H1 (cell line): ENCODE results near the gene MYOG. TPM values are rescaled to one million over a fixed set of nuclear protein-coding genes. Genes with fewer than 3 reads are reported as not detected.

ENCODE experiments used
- CTCF ChIA-PET: fragments of 300-600 bp; sonication (Branson Sonifier 250); formaldehyde crosslinking; loops from one replicate; lab custom pipeline; 2021; ENCODE audit not compliant: partially characterized antibody; lab: Charles Lee
- POLR2A ChIA-PET: fragments of 300-600 bp; sonication (Branson Sonifier 250); formaldehyde crosslinking; loops from one replicate; lab custom pipeline; 2021; ENCODE audit warnings: inconsistent platforms; ENCODE audit not compliant: partially characterized antibody; lab: Charles Lee
- DNase-seq, 2 experiments: peaks; one replicate each; pipeline versions ENCODE4 v3.0.0 to v3.0.0-alpha.2; 2010 to 2022; ENCODE audit warnings: low spot score in 2 of 2, low read depth in 1 of 2, mixed read lengths in 1 of 2
- FAIRE-seq: peaks from 2 replicates; lab custom pipeline; 2011; peaks lifted over from hg19 to GRCh38; lab: Jason Lieb, UNC
- H2AFZ ChIP-seq: 2 replicates; pipeline ENCODE4 v1.8.1; 2012; ENCODE audit warnings: low read length, inconsistent platforms
- H2AK5ac ChIP-seq: 2 replicates; pipeline ENCODE4 v1.6.1; 2013; ENCODE audit warnings: low read depth, low read length
- H2BK120ac ChIP-seq: replicated peaks from 2 replicates; pipeline ENCODE3; 2013; ENCODE audit warnings: low read depth, low read length, inconsistent platforms
- H2BK12ac ChIP-seq: 2 replicates; pipeline ENCODE4 v1.6.1; 2013; ENCODE audit warnings: low read depth, low read length
- H2BK15ac ChIP-seq: 2 replicates; pipeline ENCODE4 v1.6.1; 2013; ENCODE audit warnings: low read length
- H2BK20ac ChIP-seq: 2 replicates; pipeline ENCODE4 v1.6.1; 2013; ENCODE audit warnings: low read length
- H2BK5ac ChIP-seq: 2 replicates; pipeline ENCODE4 v1.6.1; 2013; ENCODE audit warnings: low read depth, low read length
- H3K14ac ChIP-seq: 2 replicates; pipeline ENCODE4 v1.6.1; 2013; ENCODE audit warnings: inconsistent platforms; ENCODE audit not compliant: insufficient read length
- H3K18ac ChIP-seq: 2 replicates; pipeline ENCODE4 v1.6.1; 2013; ENCODE audit warnings: low read length; ENCODE audit errors: extremely low read depth
- H3K23ac ChIP-seq: 2 replicates; pipeline ENCODE4 v1.6.1; 2013; ENCODE audit warnings: inconsistent platforms; ENCODE audit not compliant: insufficient read length
- H3K23me2 ChIP-seq: 2 replicates; pipeline ENCODE4 v1.6.1; 2013; ENCODE audit warnings: low read depth, low read length
- H3K27ac ChIP-seq: 2 replicates; pipeline ENCODE4 v1.6.1; 2011; ENCODE audit warnings: low read depth, low read length, inconsistent platforms
- H3K27me3 ChIP-seq, 4 experiments: replicated peaks in 1 of 4; 1 replicate in 1 of 4; 2 replicates in 3 of 4; pipeline versions ENCODE4 v1.6.1 to v1.8.1; 2011 to 2013; ENCODE audit warnings: low read length in 3 of 4, mild to moderate bottlenecking in 3 of 4, inconsistent platforms in 2 of 4, mixed read lengths in 2 of 4, moderate library complexity in 1 of 4; ENCODE audit not compliant: control insufficient read depth in 3 of 4, insufficient read depth in 3 of 4; ENCODE audit errors: extremely low read depth in 1 of 4
- H3K36me3 ChIP-seq, 4 experiments: 2 replicates each; pipeline versions ENCODE4 v1.6.1 to v1.8.1; 2011 to 2013; ENCODE audit warnings: mild to moderate bottlenecking in 4 of 4, low read length in 3 of 4, moderate library complexity in 2 of 4, control low read depth in 1 of 4, inconsistent platforms in 1 of 4; ENCODE audit not compliant: insufficient read depth in 4 of 4, control insufficient read depth in 2 of 4
- H3K4ac ChIP-seq: replicated peaks from 2 replicates; pipeline ENCODE3; 2013; ENCODE audit warnings: low read length, low read depth, mixed read lengths, inconsistent platforms; ENCODE audit not compliant: insufficient read length
- H3K4me1 ChIP-seq, 4 experiments: replicated peaks in 1 of 4; 1 replicate in 1 of 4; 2 replicates in 3 of 4; pipeline versions ENCODE4 v1.6.1 to v1.8.1; 2011 to 2013; ENCODE audit warnings: low read length in 3 of 4, inconsistent platforms in 2 of 4, mixed read lengths in 1 of 4; ENCODE audit not compliant: insufficient read depth in 4 of 4, control insufficient read depth in 3 of 4
- H3K4me2 ChIP-seq, 2 experiments: 2 replicates each; pipeline versions ENCODE4 v1.6.1 to v1.8.1; 2011 to 2013; ENCODE audit warnings: low read depth in 2 of 2, low read length in 2 of 2, control low read depth in 1 of 2, inconsistent platforms in 1 of 2, mild to moderate bottlenecking in 1 of 2; ENCODE audit not compliant: insufficient read depth in 1 of 2
- H3K4me3 ChIP-seq, 4 experiments: fragments of 200-600, 300-600 bp in 1 of 4; sonication (generic), shearing (Covaris generic), sonication (Bioruptor Twin) in 1 of 4; 2 replicates each; pipeline versions ENCODE4 v1.5.1 to v1.8.1; 2011 to 2016; ENCODE audit warnings: low read length in 4 of 4, low read depth in 3 of 4, control low read depth in 2 of 4, inconsistent platforms in 2 of 4, mild to moderate bottlenecking in 2 of 4, mixed read lengths in 1 of 4, moderate library complexity in 1 of 4; ENCODE audit not compliant: insufficient read depth in 2 of 4; ENCODE audit errors: extremely low read depth in 1 of 4
- H3K56ac ChIP-seq: replicated peaks from 2 replicates; pipeline ENCODE3; 2013; ENCODE audit warnings: low read depth, mild to moderate bottlenecking, mixed read lengths, low read length, inconsistent platforms; ENCODE audit not compliant: insufficient read length
- H3K79me1 ChIP-seq: 2 replicates; pipeline ENCODE4 v1.6.1; 2013; ENCODE audit warnings: low read depth, low read length, control low read depth
- H3K79me2 ChIP-seq, 2 experiments: 2 replicates each; pipeline versions ENCODE4 v1.6.1 to v1.8.1; 2012 to 2013; ENCODE audit warnings: low read length in 2 of 2, mild to moderate bottlenecking in 2 of 2, inconsistent platforms in 1 of 2; ENCODE audit not compliant: insufficient read depth in 2 of 2, control insufficient read depth in 1 of 2
- H3K9ac ChIP-seq, 4 experiments: replicated peaks in 1 of 4; 1 replicate in 1 of 4; 2 replicates in 3 of 4; pipeline versions ENCODE4 v1.6.1 to v1.8.1; 2011 to 2013; ENCODE audit warnings: low read depth in 3 of 4, low read length in 3 of 4, control low read depth in 2 of 4, mild to moderate bottlenecking in 2 of 4, moderate library complexity in 2 of 4, inconsistent platforms in 1 of 4; ENCODE audit errors: extremely low read depth in 1 of 4
- H3K9me3 ChIP-seq, 2 experiments: 2 replicates each; pipeline versions ENCODE4 v1.6.1 to v1.8.1; 2012 to 2013; ENCODE audit warnings: mild to moderate bottlenecking in 2 of 2, moderate library complexity in 2 of 2, control low read depth in 1 of 2, inconsistent platforms in 1 of 2, low read depth in 1 of 2, low read length in 1 of 2, mixed read lengths in 1 of 2; ENCODE audit not compliant: insufficient read depth in 2 of 2
- H4K20me1 ChIP-seq, 2 experiments: replicated peaks in 1 of 2; 2 replicates each; pipeline versions ENCODE3 to v1.8.1; 2011 to 2013; ENCODE audit warnings: inconsistent platforms in 2 of 2, low read length in 2 of 2, mild to moderate bottlenecking in 1 of 2; ENCODE audit not compliant: insufficient read depth in 2 of 2, control insufficient read depth in 1 of 2
- H4K5ac ChIP-seq: 2 replicates; pipeline ENCODE4 v1.6.1; 2013; ENCODE audit warnings: low read length, low read depth, mixed read lengths, inconsistent platforms; ENCODE audit not compliant: insufficient read length
- H4K8ac ChIP-seq: 2 replicates; pipeline ENCODE4 v1.8.0; 2013; ENCODE audit warnings: mild to moderate bottlenecking, moderate library complexity, low read length, inconsistent platforms; ENCODE audit not compliant: insufficient read depth; ENCODE audit errors: extremely low read depth
- H4K91ac ChIP-seq: replicated peaks from 2 replicates; pipeline ENCODE3; 2013; ENCODE audit warnings: low read length, mixed read lengths, inconsistent platforms; ENCODE audit not compliant: insufficient read length
- CBX5 ChIP-seq: fragments of 300-800, 300-1000 bp; sonication (generic); IDR thresholded peaks from 2 replicates; pipeline ENCODE4 v1.7.1; 2016; ENCODE audit warnings: antibody characterized with exemption, low read length, low read depth
- CEBPB ChIP-seq: IDR thresholded peaks from 2 replicates; pipeline ENCODE4 v1.6.1; 2012; ENCODE audit warnings: low read depth, low read length
- CTBP2 ChIP-seq: IDR thresholded peaks from 2 replicates; pipeline ENCODE4 v1.7.0; 2011; ENCODE audit warnings: borderline replicate concordance, mild to moderate bottlenecking, moderate library complexity, mixed read lengths, low read length; ENCODE audit not compliant: insufficient read depth, insufficient read length
- EP300 ChIP-seq, 2 experiments: IDR thresholded peaks; 1 replicate in 1 of 2; 2 replicates in 1 of 2; pipeline ENCODE4 v1.6.1; 2011 to 2012; ENCODE audit warnings: low read depth in 2 of 2, low read length in 2 of 2, mild to moderate bottlenecking in 2 of 2, borderline replicate concordance in 1 of 2, inconsistent platforms in 1 of 2, moderate library complexity in 1 of 2
- HDAC2 ChIP-seq, 2 experiments: fragments of 300-600 bp in 1 of 2; sonication (generic) in 1 of 2; IDR thresholded peaks; 2 replicates each; pipeline ENCODE4 v1.6.1; 2011 to 2012; ENCODE audit warnings: low read depth in 2 of 2, low read length in 2 of 2, mild to moderate bottlenecking in 2 of 2, moderate library complexity in 2 of 2, borderline replicate concordance in 1 of 2, inconsistent platforms in 1 of 2
- KDM1A ChIP-seq: fragments of 200-600, 300-600 bp; sonication (generic); IDR thresholded peaks from 2 replicates; pipeline ENCODE4 v1.7.1; 2016; ENCODE audit warnings: mild to moderate bottlenecking, low read length, borderline replicate concordance
- POLR2A ChIP-seq, 2 experiments: IDR thresholded peaks; 1 replicate in 1 of 2; 2 replicates in 1 of 2; pipeline ENCODE4 v1.6.1; 2011; ENCODE audit warnings: low read depth in 2 of 2, low read length in 2 of 2, mild to moderate bottlenecking in 2 of 2; ENCODE audit errors: control extremely low read depth in 1 of 2
- SIRT6 ChIP-seq: IDR thresholded peaks from one replicate; pipeline ENCODE4 v1.7.1; 2012; ENCODE audit warnings: low read length, inconsistent platforms
- SP2 ChIP-seq: IDR thresholded peaks from 2 replicates; pipeline ENCODE4 v1.6.1; 2012; ENCODE audit warnings: mild to moderate bottlenecking, low read length, inconsistent platforms
- SUZ12 ChIP-seq: fragments of 200-600 bp; sonication (generic); IDR thresholded peaks from 2 replicates; pipeline ENCODE4 v1.6.1; 2012; ENCODE audit warnings: mild to moderate bottlenecking, inconsistent platforms, low read length, moderate library complexity, mixed read lengths
- WGBS, 2 experiments: shearing (Covaris generic) in 1 of 2; methylation state at CpG; one replicate each; pipeline versions ENCODE4 v1.1.6 to v1.1.7; 2013 to 2015; ENCODE audit warnings: low lambda C conversion rate in 2 of 2, mixed read lengths in 2 of 2, inconsistent platforms in 1 of 2, low coverage in 1 of 2, missing lambda C conversion rate in 1 of 2; ENCODE audit not compliant: insufficient replicate concordance in 2 of 2, insufficient coverage in 1 of 2, insufficient read length in 1 of 2; ENCODE audit errors: extremely low coverage in 1 of 2, missing lambda C conversion rate in 1 of 2; 5-methylcytosine and 5-hydroxymethylcytosine counted together
- polyA plus RNA-seq, 7 experiments: library from polyadenylated mRNA; depleted of rRNA in 3 of 7; stranded (reverse) in 5 of 7; unstranded in 2 of 7; fragments of >200 nt in 5 of 7; fragments of 200-250 nt in 2 of 7; gene quantifications; 1 replicate in 5 of 7; 2 replicates in 1 of 7; 4 replicates in 1 of 7; pipeline versions ENCODE4 v1.2.1 to v1.2.3, GENCODE V29; 2011 to 2013; ENCODE audit warnings: missing spikeins in 2 of 7, mixed read lengths in 2 of 7
- total RNA-seq: library from RNA; stranded (reverse); fragmentation: NEBNext Ultra II Directional; extraction: Animal tissue kit (Norgen Biotek cat#: 25700); gene quantifications from 2 replicates; pipeline ENCODE4 v1.2.1, GENCODE V29; 2021
- TF ChIP-seq, protein P1 (sequence below): IDR thresholded peaks from 2 replicates; pipeline ENCODE4 v1.6.1; 2012; ENCODE audit warnings: inconsistent platforms

The MYOG gene
- total and polyA plus RNA-seq, 2 of the 8 experiments (the other 6 are each of a cell fraction or from before 2014, with no cell fraction given) = not detected

DNA sequence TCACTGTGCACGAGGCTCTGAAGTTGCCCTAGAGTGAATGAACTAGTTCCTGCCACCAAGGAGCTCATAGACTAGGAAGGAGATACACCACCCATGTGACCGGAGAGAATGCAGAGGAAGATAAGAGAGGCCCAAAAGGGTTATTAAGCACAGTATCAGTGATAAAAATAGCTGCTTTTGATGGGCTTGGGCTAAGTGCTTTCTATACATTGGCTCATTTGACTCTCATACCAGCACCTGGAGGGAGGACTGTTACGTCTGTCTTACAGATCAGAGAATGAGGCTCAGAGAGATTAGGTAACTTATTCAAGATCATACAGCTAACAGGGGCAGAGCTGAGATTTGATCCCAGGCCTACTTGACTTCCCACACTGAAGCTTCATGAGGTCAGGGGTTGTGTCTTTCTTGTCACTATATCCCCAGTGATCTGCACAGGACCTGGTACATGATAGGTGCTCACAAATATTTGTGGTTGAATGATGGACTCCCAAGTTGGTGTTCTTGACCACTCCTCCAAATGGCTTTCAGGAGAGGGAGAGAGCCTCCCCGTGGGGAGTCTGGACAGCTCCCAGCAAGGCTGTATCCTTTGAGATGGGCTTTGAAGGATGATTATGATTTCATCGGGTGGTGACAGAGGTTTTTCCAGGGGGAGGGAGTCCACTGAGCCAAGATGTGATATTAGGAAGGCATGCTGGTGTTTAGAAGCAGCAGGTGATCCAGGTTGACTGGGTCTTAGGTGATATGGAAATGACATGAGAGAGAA lies 45.1 kb downstream of the MYOG start:
- 0 out of 2 replicates have a peak, but pooled peaks cover 4% of the 10 kb centered on the region for H3K79me1 ChIP-seq
- no peak overlapping the region for H3K4me3 ChIP-seq
- H3K36me3 ChIP-seq = no peaks in the 10 kb centered on the region; a peak in 1 of 8 replicates
- no peak overlapping the region for H3K56ac ChIP-seq
- H3K79me2 ChIP-seq = no peaks in the 10 kb centered on the region
- no peak overlapping the region for H2BK20ac ChIP-seq
- no peak overlapping the region for H3K9ac ChIP-seq
- H3K23me2 ChIP-seq = no peaks in the 10 kb centered on the region
- FAIRE-seq (no peak), DNase-seq (no peak)
- no peaks in the 10 kb centered on the region for H3K9me3 ChIP-seq
- 0 out of 2 replicates have a peak overlapping the region, but pooled peaks have one; percentile 72 for H2BK15ac ChIP-seq
- H3K23ac ChIP-seq = no peak overlapping the region
- no peak overlapping the region for H3K18ac ChIP-seq
- H3K14ac ChIP-seq = no peak overlapping the region
- no peak overlapping the region for H3K4me2 ChIP-seq
- no peak overlapping the region for H4K91ac ChIP-seq
- ChIA-PET CTCF (interaction anchor here (0.6 to 49.7 kb wide), 58 partner anchors 2 to 1055 kb away, joined by 3 to 1089 read pairs (median 6); partner anchors contain the start of genes ADORA1, CHI3L1, CHIT1 and CYB5R1), POLR2A (interaction anchor here (0.7 to 3.0 kb wide), 10 partner anchors 8 to 227 kb away, joined by 3 to 22 read pairs (median 3); partner anchors contain the start of genes PPFIA4 and TMEM183A)
- WGBS, 2 experiments = 85% methylated on average over 5 of the region's 5 CpGs; no CpG with 5 or more reads in 1 of the 2 experiments
- H4K5ac ChIP-seq = no peak overlapping the region
- no peak overlapping the region for H2AFZ ChIP-seq
- H2BK12ac ChIP-seq = 0 out of 2 replicates have a peak overlapping the region, but pooled peaks have one; percentile 9
- H2BK5ac ChIP-seq = no peak overlapping the region
- peaks cover 4 to 10% (median 5%) of the 10 kb centered on the region in 4 experiments; a peak in 6 of 7 replicates for H3K4me1 ChIP-seq
- H3K27ac ChIP-seq = no peak overlapping the region
- H3K4ac ChIP-seq = peak overlapping the region; percentile 7
- no peaks in the 10 kb centered on the region for H4K20me1 ChIP-seq
- no peak overlapping the region for H4K8ac ChIP-seq
- no peak overlapping the region for H2AK5ac ChIP-seq
- no peaks in the 10 kb centered on the region for H3K27me3 ChIP-seq
- H2BK120ac ChIP-seq = no peak overlapping the region
- TF ChIP-seq SUZ12 = no peak
- TF ChIP-seq SIRT6 = no peak
- TF ChIP-seq CEBPB = no peak
- TF ChIP-seq POLR2A (IDR thresholded peaks at IDR 0.05; ENCODE audit: control extremely low read depth in 1 of 2, low read depth in 2 of 2, low read length in 2 of 2) = no peak
- no peak for TF ChIP-seq CBX5
- TF ChIP-seq EP300 (IDR thresholded peaks at IDR 0.05; ENCODE audit: borderline replicate concordance in 1 of 2, low read depth in 2 of 2, low read length in 2 of 2) = no peak
- TF ChIP-seq HDAC2 (IDR thresholded peaks at IDR 0.05; ENCODE audit: borderline replicate concordance in 1 of 2, low read depth in 2 of 2, low read length in 2 of 2) = no peak
- TF ChIP-seq, protein P1, sequence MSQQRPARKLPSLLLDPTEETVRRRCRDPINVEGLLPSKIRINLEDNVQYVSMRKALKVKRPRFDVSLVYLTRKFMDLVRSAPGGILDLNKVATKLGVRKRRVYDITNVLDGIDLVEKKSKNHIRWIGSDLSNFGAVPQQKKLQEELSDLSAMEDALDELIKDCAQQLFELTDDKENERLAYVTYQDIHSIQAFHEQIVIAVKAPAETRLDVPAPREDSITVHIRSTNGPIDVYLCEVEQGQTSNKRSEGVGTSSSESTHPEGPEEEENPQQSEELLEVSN = no peak
- TF ChIP-seq SP2 = no peak
- TF ChIP-seq KDM1A = no peak
- no peak for TF ChIP-seq CTBP2
